ENCODE data around the gene KRT77.

GRCh38 chr12:52745554-52745953 lies 42.2 kb upstream of the KRT77 start:
- no peak for TF ChIP-seq CTCF (conservative IDR thresholded peaks at IDR 0.05 in 1 of 2, IDR thresholded peaks at IDR 0.05 in 1 of 2; ENCODE audit: low read depth in 1 of 2, low read length in 2 of 2)
- no peak for TF ChIP-seq EZH2 (IDR thresholded peaks at IDR 0.05; ENCODE audit: low read length, missing control alignments)
